Inflammatory macrophage treated with lipopolysaccharide for 4 hours (primary cell): ENCODE measurements around the gene DDX10.
"Not testable (repeated sequence)": the region's sequence is repeated elsewhere in the genome, so short reads cannot be mapped to it uniquely, and the experiment has no call there.

Source experiments
- DNase-seq: peaks from one replicate; pipeline ENCODE4 v3.0.0-alpha.2; 2020

The DDX10 gene

GRCh38 chr11:108724974-108725689, 60.3 kb downstream of the DDX10 start:
- DNase-seq = no peak

DNA sequence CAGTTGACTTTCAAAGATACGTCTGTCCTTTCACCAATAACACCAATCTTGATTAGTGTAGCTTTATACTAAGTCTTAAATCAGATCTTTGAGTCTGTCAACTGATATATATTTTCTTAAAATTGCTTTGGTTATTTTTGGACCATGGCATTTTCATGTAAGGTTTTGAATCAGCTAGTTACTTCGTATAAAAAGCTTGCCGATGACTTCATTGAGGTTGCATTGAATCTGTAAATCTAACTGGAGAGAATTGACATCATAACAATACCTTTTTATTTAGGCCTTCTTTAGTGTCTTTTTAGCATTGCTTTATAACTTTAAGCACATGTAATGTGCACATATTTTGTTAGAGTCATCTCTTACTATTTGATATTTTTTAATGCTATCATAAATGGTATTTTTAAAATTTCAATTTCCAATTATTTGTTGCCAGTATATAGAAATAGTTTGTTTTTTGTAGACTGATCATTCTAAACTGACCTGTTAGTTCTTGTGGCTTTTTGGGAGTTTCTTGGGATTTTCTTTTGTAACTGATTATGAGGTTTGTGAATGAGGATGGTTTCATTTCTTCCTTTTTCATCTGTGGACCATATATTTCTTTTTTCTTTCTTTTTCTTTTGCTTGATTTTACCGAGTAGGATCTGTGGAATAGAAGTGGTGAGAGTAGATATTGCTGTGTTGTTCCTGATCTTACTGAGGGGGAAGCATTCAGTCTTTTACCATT, 61.4 kb downstream of the DDX10 start:
- no peak for DNase-seq

GRCh38 chr11:108727665-108728064, 62.8 kb downstream of the DDX10 start:
- DNase-seq = no peak

GRCh38 chr11:108729227-108729871, 64.5 kb downstream of the DDX10 start:
- DNase-seq = no peak

DNA sequence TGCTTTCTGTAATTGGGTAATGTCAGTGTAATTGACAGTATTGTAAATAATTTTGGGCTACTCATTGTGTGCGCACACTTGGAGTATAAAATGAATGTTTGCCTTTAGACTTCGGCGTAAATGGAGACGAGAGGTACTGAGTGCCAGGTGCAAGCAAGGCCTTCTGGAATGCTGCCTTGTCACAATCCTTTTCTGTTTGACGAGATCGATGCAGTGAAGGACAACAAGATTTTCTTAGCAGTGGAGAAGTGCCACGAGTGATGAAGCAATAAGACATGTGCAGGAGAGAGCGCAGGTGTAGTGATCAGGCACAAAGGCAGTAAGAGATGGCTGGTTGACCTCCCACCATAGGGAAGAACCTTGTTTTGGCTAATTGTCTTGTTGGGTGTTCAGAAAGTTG, 67.5 kb downstream of the DDX10 start:
- DNase-seq = no peak

- peak; percentile 87 for DNase-seq
Measured at GRCh38 chr11:108733479-108734116, 68.7 kb downstream of the DDX10 start.

GRCh38 chr11:108734283-108734682, 69.4 kb downstream of the DDX10 start:
- no peak for DNase-seq

DNA sequence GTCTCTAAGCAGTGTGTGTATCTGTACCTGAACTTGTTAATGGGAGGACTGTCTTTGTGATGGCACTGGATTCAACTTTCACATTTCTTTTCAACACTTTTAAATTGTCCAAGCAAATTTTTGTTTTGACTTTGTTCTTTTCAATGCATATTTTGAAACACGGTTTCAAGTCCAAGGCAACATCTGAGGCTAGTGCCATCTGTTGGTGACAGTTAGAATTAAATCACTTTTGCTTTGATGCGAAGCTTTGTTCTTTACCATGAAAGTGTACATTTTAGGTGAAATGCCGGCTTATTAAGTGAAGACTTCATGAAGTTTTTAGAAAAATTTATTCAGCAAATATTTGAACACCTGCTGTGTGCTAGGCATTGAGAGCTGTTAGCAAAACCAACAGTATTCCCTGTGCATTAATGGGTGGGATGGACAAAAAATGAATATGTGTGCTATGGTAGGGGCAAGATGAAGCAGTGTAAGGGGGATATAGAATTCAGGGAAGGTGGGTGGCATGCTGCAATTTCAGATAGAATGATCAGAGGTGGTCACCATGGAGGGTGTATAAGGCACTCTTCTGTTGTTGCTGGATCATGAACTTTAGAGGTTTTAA, 70.2 kb downstream of the DDX10 start:
- DNase-seq = peak; percentile 46

DNA sequence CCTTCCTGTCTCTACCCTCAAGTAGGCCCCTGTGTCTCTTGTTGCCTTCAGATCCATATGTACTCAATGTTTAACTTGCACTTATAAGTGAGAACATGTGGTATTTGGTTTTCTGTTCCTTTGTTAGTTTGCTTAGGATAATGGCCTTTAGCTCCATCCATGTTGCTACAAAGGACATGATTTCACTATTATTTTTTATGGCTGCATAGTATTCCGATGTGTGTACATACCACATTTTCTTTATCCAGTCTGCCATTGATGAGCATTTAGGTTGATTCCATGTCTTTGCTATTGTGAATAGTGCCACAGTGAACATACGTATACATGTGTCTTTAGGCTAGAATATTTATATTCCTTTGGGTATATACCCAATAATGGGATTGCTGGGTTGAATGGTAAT, 75.3 kb downstream of the DDX10 start:
- DNase-seq = not testable (repeated sequence)

GRCh38 chr11:108743851-108744250, 79.0 kb downstream of the DDX10 start:
- DNase-seq = no peak

- DNase-seq = no peak
Measured at GRCh38 chr11:108748968-108749367, 84.1 kb downstream of the DDX10 start.

DNA sequence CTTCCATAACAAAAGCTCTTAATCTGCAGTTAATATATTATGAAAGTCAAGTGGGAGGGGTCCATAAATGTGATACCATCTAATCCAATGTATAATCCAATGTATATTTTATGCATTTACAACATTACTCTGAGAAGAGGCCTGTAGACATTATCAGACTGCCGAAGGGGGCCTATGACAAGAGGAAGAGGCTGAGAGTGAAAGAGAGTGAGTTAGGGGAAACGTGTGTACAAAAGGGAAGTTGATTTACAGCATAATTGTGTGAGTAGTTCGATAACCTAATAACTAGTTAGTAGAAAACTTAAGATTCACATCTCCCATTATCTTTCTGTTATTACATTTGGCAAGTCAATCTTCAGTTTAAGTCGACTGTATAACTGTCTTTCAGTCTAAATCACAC, 86.6 kb downstream of the DDX10 start:
- no peak for DNase-seq

DNA sequence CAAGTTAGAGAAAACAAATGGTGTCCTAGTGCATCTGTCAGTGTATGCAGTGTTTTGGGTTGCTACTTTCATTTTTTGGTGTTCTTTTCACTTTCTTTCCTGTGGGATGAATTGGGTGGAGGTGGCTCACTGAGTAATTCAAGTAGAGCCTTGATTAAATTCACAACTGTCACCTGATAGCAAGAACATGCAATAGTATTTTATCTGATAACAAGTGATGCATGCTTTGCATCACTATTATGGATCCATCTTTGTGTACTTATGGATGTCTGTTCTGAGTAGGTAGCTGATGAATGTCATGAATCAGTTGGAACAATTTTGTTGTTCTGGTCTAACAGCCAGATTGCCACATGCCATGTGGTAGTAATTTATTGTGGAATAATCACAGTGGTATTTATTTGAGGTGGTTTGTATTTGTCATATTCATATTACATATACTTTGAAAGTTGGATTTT, 87.5 kb downstream of the DDX10 start:
- no peak for DNase-seq

- DNase-seq = no peak
Measured at GRCh38 chr11:108754901-108755625, 90.2 kb downstream of the DDX10 start.

GRCh38 chr11:108757630-108758029, 92.8 kb downstream of the DDX10 start:
- no peak for DNase-seq

DNA sequence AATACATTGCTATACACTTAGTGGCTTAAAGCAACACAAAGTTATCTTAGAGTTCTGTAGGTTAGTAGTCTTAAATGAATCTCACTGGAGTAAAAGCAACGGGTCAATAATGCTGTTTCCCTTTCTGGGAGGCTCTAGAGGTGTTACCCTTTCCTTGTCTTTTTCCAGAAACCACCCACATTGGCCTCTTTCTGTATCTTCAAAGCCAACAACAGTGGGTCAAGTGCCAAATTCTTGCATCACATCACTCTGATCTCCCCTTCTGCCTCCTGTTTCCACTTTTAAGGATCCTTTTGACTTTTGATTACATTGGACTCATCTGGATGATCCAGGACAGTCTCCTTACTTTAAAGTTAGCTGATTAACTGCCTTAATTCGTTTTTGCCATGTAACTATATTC, 93.6 kb downstream of the DDX10 start:
- no peak for DNase-seq

DNA sequence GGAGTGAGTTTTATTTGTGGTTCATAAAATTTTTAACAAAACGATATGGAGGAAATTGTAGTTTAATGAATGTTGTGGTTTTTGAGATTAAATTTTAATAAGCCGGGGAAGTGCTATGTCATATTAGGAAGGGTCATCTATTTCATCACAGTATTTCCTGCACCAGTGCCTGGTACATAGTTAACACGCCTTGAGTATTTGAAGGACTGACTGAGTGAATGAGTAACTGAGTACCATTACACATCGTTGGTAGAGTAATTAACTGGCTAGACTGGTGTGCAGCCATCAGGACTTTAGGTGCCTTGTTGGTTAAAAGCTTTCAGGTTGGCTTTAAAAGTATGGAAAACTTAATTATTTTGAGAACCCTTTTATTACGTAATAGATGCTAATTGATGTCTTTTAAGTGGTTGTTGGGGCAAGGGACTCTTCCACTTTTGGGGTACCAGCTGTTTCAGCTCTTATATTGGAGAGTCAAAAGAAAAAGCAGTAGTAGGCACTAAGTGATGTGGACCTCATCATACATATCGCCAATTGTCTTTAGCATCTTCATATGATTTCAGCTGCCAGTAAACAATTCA, 101.8 kb downstream of the DDX10 start:
- no peak for DNase-seq

GRCh38 chr11:108768370-108768769, 103.5 kb downstream of the DDX10 start:
- no peak for DNase-seq

- DNase-seq = no peak
Measured at GRCh38 chr11:108768964-108769363, 104.1 kb downstream of the DDX10 start.

- no peak for DNase-seq
Measured at GRCh38 chr11:108774037-108774730, 109.3 kb downstream of the DDX10 start.

- DNase-seq = no peak
Measured at GRCh38 chr11:108775324-108775723, 110.5 kb downstream of the DDX10 start.
